ENCODE data around the gene FCHSD2. TPM values are rescaled to one million over a fixed set of nuclear protein-coding genes. Genes with fewer than 3 reads are reported as not detected.
A peak's percentile ranks its signal among the peaks of the same experiment; 100 is the strongest.

Gene FCHSD2
- polyA plus RNA-seq, 2 of the 4 experiments (the other 2 are of a cell fraction): 10.5 to 19.0 TPM

- DNase-seq (ENCODE audit: low read depth in 1 of 2, low spot score in 1 of 2): no peak
- H3K4me1 ChIP-seq: peaks cover 41% of the 10 kb centered on the region
- ATAC-seq: peak in 1 of 2 experiments; percentile 31; a peak in 3 of 6 replicates
- POLR2A ChIA-PET: interaction anchor here (0.6 kb wide), 1 partner anchor 168 kb away, joined by 4 read pairs; no protein-coding TSS in a partner anchor
- peak overlapping the region; percentile 57 for H3K4me2 ChIP-seq
- H3K4me3 ChIP-seq: no peak overlapping the region
- CTCF ChIA-PET: interaction anchor here (0.6 to 1.5 kb wide), 8 partner anchors 13 to 235 kb away, joined by 3 to 7 read pairs (median 4); partner anchors contain the start of gene STARD10
- H3K27ac ChIP-seq: peak overlapping the region; percentile 80 to 89
- H3K9me3 ChIP-seq: no peaks in the 10 kb centered on the region
- WGBS (ENCODE audit: missing lambda C conversion rate): 50% methylated on average over 2 of the region's 2 CpGs
- no peak for FAIRE-seq
- no peak for TF ChIP-seq ZFP36 (IDR thresholded peaks at IDR 0.05; ENCODE audit: borderline replicate concordance, partially characterized antibody)
- TF ChIP-seq HEYL (CRISPR knock-in tag; IDR thresholded peaks at IDR 0.05): 0 out of 2 replicates have a peak, but pooled peaks have one; percentile 15
Observed at GRCh38 chr11:72807792-72808191, 334.3 kb downstream of the FCHSD2 start.

DNA sequence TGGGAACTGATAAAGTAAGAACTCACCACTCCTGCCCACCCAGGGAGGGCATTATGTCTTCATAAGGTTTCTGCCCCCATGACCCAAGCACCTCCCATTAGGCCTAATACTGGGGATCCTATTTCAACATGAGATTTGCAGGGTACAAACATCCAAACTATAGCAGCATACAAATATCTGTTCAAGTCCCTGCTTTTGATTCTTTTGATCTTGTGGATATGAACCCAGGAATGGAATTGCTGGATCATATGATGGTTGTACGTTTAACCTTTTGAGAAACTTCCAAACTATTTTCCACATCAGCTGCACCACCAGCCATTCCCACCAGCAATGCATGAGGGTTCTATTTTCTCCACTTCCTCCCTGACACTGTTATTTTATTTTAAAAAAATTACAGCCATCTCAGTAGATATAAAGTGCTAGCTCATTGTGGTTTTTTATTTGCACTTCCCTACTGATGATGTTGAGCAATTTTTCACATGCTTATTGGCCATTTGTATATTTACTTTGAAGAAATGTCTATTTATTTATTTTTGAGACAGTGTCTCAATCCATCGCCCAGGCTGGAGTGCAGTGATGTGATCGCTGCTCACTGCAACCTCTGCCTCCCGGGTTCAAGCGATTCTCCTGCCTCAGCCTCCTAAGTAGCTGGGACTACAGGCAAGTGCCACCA lies 335.0 kb downstream of the FCHSD2 start:
- CTCF ChIA-PET: interaction anchor here (0.6 to 1.5 kb wide), 8 partner anchors 13 to 236 kb away, joined by 3 to 7 read pairs (median 4); partner anchors contain the start of gene STARD10
- TF ChIP-seq KDM1A (IDR thresholded peaks at IDR 0.05; ENCODE audit: low read depth): no peak
- TF ChIP-seq RCOR1 (IDR thresholded peaks at IDR 0.05; ENCODE audit: low read depth, low read length): no peak
- 0 out of 2 replicates have a peak, but pooled peaks have one; percentile 50 for TF ChIP-seq RFX5 (IDR thresholded peaks at IDR 0.05)
- no peak for TF ChIP-seq TP53 (CRISPR knock-in tag; IDR thresholded peaks at IDR 0.05)
- TF ChIP-seq POLR2A (IDR thresholded peaks at IDR 0.05; ENCODE audit: low read length): no peak
- TF ChIP-seq MAZ (IDR thresholded peaks at IDR 0.05; ENCODE audit: borderline replicate concordance, low read depth, low read length): no peak
- no peak for TF ChIP-seq HOXB13 (CRISPR knock-in tag; IDR thresholded peaks at IDR 0.05; ENCODE audit: low read depth)
- TF ChIP-seq SREBF2 (IDR thresholded peaks at IDR 0.05): no peak
- TF ChIP-seq FOXS1 (CRISPR knock-in tag; IDR thresholded peaks at IDR 0.05): no peak
- no peak for TF ChIP-seq TFCP2L1 (CRISPR knock-in tag; IDR thresholded peaks at IDR 0.05)
- no peak for TF ChIP-seq CHD2 (IDR thresholded peaks at IDR 0.05; ENCODE audit: low read length, partially characterized antibody)
- no peak for TF ChIP-seq NR3C1 (IDR thresholded peaks at IDR 0.05)
- TF ChIP-seq NFE2L2 (conservative IDR thresholded peaks at IDR 0.05; ENCODE audit: low read length): peak; percentile 78
- TF ChIP-seq ZNF302 (CRISPR knock-in tag; IDR thresholded peaks at IDR 0.05): 0 out of 2 replicates have a peak, but pooled peaks have one; percentile 13
- TF ChIP-seq HOXA7 (CRISPR knock-in tag; IDR thresholded peaks at IDR 0.05): no peak
- no peak for TF ChIP-seq CBX8 (IDR thresholded peaks at IDR 0.05)
- TF ChIP-seq HEYL (CRISPR knock-in tag; IDR thresholded peaks at IDR 0.05): no peak
- no peak for TF ChIP-seq HOXB5 (CRISPR knock-in tag; IDR thresholded peaks at IDR 0.05)
- peak; percentile 92 to 95 for TF ChIP-seq CEBPB (IDR thresholded peaks at IDR 0.05)
- peak; percentile 91 for TF ChIP-seq MAFK (IDR thresholded peaks at IDR 0.05; ENCODE audit: partially characterized antibody)
- no peak for TF ChIP-seq POLR2AphosphoS2 (conservative IDR thresholded peaks at IDR 0.05; ENCODE audit: low read length)
- TF ChIP-seq BCL3 (IDR thresholded peaks at IDR 0.05): peak; percentile 65; the same call in 1 of the 3 replicates
- TF ChIP-seq, protein P1, sequence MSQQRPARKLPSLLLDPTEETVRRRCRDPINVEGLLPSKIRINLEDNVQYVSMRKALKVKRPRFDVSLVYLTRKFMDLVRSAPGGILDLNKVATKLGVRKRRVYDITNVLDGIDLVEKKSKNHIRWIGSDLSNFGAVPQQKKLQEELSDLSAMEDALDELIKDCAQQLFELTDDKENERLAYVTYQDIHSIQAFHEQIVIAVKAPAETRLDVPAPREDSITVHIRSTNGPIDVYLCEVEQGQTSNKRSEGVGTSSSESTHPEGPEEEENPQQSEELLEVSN (IDR thresholded peaks at IDR 0.05; ENCODE audit: borderline replicate concordance, low read depth): no peak
- TF ChIP-seq, protein P2, sequence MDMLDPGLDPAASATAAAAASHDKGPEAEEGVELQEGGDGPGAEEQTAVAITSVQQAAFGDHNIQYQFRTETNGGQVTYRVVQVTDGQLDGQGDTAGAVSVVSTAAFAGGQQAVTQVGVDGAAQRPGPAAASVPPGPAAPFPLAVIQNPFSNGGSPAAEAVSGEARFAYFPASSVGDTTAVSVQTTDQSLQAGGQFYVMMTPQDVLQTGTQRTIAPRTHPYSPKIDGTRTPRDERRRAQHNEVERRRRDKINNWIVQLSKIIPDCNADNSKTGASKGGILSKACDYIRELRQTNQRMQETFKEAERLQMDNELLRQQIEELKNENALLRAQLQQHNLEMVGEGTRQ (IDR thresholded peaks at IDR 0.05): no peak
- no peak for TF ChIP-seq CBX2 (IDR thresholded peaks at IDR 0.05; ENCODE audit: borderline replicate concordance, low read depth)
- no peak for TF ChIP-seq FOSL2 (IDR thresholded peaks at IDR 0.05)
- TF ChIP-seq FOSL2 (CRISPR knock-in tag; IDR thresholded peaks at IDR 0.05): peak; percentile 49; the same call in 1 of the 2 replicates
- no peak for TF ChIP-seq SMC3 (IDR thresholded peaks at IDR 0.05)
- TF ChIP-seq ESRRA (IDR thresholded peaks at IDR 0.05; ENCODE audit: borderline replicate concordance, low read length): no peak
- no peak for TF ChIP-seq CHD4 (IDR thresholded peaks at IDR 0.05; ENCODE audit: borderline replicate concordance)
- TF ChIP-seq, protein P3, sequence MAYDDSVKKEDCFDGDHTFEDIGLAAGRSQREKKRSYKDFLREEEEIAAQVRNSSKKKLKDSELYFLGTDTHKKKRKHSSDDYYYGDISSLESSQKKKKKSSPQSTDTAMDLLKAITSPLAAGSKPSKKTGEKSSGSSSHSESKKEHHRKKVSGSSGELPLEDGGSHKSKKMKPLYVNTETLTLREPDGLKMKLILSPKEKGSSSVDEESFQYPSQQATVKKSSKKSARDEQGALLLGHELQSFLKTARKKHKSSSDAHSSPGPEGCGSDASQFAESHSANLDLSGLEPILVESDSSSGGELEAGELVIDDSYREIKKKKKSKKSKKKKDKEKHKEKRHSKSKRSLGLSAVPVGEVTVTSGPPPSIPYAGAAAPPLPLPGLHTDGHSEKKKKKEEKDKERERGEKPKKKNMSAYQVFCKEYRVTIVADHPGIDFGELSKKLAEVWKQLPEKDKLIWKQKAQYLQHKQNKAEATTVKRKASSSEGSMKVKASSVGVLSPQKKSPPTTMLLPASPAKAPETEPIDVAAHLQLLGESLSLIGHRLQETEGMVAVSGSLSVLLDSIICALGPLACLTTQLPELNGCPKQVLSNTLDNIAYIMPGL (CRISPR knock-in tag; IDR thresholded peaks at IDR 0.05; ENCODE audit: borderline replicate concordance): no peak
- TF ChIP-seq PHF8 (IDR thresholded peaks at IDR 0.05; ENCODE audit: borderline replicate concordance, low read depth): no peak
- TF ChIP-seq HES2 (IDR thresholded peaks at IDR 0.05): peak; percentile 82

More for the DNA sequence above, 335.0 kb downstream of the FCHSD2 start:
- no peak overlapping the region for H3K4me3 ChIP-seq
- FAIRE-seq (no peak), DNase-seq (ENCODE audit: low read depth in 1 of 2, low spot score in 1 of 2) (peak in 1 of 2 experiments; percentile 86), ATAC-seq (peak; percentile 83 to 84)
- no peaks in the 10 kb centered on the region for H3K9me3 ChIP-seq
- 7% methylated on average over 5 of the region's 5 CpGs for WGBS (ENCODE audit: missing lambda C conversion rate)
- POLR2A ChIA-PET: interaction anchor here (0.6 kb wide), 1 partner anchor 168 kb away, joined by 4 read pairs; no protein-coding TSS in a partner anchor
- H3K27ac ChIP-seq: peak overlapping the region; percentile 80 to 89
- peak overlapping the region; percentile 57 for H3K4me2 ChIP-seq
- peaks cover 37% of the 10 kb centered on the region for H3K4me1 ChIP-seq
